ENCODE data around the gene RIMOC1.

GRCh38 chr5:41870627-41871048 lies 33.5 kb upstream of the RIMOC1 start:
- TF ChIP-seq CTCF (conservative IDR thresholded peaks at IDR 0.05; ENCODE audit: low read length) (no peak), EZH2phosphoT487 (IDR thresholded peaks at IDR 0.05; ENCODE audit: borderline replicate concordance) (no peak)

Measured in Loucy (cell line).